SKM-1 (cell line): ENCODE results near the gene MEIS1.

ENCODE experiments used
- DNase-seq: peaks from one replicate; lab custom pipeline; 2025; ENCODE audit not compliant: unreplicated experiment; lab: John Stamatoyannopoulos, UW

MEIS1 gene

DNA sequence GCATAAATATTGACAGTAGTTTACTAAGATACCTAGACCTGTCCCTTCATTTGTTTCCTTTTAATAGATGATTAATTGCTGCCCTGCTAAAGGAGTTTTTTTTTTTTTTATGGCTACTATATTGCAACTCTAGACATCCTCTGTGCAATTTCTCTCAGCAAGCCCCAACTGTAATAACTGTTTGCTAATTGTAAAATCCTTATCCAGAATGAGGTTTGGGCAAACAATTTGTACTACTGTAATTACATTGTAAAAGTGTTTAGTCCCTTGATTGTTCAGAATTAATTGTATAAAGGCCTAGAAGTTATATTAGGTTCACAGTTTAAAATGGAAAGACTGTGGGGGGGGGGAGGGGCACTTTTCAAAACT, 3.7 kb upstream of the MEIS1 start:
- no peak for DNase-seq

DNA sequence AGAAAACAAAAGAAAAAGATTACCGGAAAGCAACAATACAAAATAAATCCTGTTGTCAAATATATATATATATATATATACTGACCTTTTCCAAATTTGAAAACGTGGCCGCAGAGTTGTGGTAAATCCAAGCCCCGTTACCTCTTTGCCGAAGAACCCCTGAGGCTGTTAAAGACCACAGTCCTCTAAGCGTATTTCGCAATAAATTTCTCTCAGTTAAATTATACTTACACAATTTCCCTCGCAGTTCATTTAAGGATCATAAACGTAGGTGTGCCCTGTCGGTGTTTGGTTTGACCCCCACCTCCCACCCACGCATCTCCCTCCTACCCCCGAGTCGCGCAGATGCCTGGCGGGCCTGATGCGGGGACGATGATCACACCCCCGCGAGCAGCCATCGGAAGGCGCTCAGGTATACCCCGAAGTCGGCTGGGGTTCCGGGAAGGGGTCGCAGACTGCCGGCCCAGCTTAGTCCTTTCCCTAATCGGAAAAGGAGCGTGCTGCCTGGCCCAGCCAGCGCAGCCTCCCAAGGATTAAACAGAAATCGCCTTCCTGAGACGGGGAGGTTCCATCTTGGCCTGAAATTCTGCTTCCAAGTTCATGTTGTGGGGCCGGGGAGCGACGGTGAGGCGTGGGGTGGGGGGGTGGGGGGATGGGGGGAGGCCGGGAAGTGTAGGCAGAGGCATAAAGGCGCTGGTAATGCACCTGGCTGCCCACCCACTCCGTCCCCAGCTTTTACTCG, 2.9 kb upstream of the MEIS1 start:
- DNase-seq, result no peak

DNA sequence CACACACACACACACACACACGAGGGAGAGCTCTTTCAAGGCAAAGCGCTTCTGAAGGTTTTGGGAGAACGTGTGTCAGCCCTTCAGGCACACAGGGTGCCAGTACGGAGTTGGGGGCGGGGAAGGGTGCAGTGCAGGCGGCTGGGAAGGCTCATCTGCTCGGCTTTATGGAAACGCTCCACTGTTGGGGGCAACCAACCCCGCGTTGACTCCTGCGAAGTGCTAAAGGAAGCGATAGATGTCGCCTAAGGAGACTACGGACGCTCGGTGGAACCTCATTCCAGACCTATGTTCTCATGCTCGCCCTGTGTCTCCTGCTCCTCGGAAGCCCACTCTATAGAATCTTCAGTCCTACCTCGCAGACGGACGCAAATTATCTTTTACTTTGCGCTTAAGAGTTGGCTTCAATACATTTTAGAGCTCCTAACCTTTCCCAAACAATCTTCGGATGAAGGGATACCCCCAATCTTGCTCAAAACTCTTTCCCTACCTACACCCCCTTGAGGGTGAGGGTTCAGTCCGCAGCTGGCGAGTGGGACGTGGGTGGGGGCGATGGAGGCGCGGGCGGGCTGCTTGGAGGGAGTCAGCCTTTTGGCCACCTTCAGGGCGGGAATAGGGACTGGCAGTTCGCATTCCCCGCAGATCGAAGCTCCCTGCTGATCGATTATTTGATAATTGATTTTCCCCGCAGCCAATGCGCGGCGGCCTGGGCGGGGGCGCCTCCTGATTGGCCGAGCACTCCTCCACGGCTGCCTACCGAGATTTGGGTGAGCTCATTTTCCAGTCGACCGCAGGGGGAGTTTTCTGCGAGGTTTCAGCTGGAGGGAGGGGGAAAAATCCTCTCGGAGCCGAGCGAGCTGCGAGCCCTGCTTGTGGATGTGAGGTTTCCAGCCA, 1.9 kb upstream of the MEIS1 start:
- DNase-seq, result no peak

DNA sequence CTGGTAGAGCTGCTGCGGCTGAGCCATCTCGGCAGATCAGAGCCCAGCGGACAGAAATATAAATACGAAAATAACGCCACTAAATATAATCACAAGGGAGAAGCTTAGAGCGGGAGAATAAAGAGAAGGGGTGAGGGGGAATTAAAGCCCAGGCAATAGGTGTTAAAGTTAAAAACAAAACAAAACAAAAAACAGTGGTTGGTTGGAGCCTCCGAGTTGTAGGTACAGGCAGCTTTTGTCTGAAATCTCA, 1.3 kb upstream of the MEIS1 start:
- DNase-seq, result no peak

DNA sequence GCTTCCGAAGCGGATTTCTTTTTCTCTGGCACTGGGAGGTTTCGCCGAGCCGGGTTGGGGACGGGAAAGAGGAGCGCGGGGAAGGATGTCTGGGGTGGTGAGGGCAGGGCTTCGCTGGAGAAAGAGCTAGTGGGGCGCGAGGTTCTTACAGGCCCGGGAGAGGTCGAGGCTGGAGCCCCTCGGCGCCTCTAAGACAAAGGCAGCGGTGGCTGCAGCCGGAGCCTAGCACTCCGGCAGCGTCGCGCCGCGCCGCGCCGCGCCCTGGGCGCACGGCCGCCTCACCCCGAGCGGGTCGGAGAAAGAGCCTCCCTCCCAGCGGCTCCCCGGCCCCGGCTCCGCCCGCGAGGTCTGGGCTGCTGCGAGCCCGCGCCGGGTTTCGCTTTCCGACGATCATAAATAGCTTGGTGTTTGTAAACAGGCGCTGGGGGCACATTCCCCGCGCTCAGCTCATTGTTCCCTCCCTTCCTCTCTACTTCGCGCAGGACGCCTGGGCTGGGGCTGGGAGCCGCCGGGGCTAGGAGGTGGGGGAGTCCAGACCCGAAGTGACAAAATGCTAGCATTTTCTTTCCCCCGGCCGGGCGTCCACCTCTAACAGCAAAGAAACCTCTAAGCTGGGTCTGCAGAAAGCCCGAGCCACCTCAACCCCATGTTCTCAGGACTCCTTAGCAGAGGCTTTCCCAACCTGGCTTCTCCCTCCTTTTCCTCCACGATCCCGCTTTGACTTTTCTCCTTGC, 813 bp upstream of the MEIS1 start:
- no peak for DNase-seq

DNA sequence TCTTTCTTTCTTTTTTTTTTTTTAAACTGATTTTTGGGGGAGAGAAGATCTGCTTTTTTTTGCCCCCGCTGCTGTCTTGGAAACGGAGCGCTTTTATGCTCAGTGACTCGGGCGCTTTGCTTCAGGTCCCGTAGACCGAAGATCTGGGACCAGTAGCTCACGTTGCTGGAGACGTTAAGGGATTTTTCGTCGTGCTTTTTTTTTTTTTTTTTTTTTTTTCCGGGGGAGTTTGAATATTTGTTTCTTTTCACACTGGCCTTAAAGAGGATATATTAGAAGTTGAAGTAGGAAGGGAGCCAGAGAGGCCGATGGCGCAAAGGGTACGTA, 587 bp downstream of the MEIS1 start:
- no peak for DNase-seq

DNA sequence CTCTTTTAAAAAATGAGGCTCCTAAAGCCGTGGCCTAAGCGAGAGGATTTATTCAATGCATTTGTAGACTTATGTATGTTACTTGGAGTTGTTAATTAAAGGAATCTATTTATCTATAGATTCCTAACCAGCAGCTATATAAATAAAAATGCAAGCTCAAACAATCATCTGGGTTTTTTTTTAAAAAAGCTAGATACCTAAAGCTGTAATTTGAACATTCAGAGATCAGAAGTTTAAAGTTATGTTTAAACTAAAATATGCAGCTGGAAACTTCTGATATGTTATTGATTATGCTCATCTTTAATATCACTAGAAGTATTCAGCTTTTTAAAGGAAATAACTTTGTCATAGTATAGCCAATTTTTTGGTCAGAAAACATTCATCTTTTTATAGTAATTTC, 1.0 kb downstream of the MEIS1 start:
- no peak for DNase-seq

DNA sequence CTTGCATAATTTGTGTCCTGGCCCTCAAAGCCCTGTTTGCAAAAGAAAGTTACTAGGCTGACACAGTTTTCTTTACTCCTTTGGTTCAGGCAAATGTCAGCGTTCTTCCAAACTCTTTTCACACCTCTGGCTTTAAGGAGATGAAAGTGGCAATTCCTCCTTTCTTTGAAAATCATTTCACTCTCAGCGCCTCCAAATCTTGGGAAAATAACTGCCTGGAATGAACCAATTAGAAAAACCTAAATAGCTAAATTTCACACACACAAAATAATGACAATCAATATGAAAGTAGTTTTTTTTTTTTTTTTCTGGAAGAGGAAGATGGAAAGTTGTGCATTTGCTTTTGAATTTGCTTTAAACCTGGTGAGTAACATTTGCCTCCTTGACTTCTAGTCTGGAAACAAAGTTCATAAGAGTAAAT, 1.7 kb downstream of the MEIS1 start:
- no peak for DNase-seq

DNA sequence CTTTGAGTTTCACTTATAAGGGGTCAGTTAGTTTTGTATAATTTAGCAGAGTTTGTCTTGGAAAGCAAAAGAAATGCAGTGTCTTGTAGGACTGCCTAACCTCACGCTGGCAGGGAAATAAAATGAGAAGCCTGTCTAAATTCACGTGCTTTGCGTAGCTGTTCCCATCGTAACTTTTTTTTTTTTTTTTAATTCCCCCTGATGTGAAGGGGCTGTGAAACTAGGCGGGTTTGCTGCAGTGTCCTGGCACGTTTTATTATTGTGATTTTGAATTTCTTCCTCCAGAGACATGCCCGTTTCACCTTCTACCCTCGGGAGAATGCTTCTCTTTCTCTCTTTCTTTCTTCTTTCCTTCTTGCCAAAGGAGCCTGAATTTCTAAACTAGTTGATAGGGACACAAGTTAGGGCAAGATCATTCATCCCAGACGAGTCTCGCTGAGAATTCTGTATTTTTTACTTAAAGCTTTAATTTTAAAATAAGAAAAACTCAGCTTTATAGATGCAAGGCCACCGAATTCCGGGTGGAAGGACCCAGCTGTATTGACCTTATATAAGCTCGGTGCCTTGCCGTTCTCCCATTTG, 2.3 kb downstream of the MEIS1 start:
- DNase-seq, result no peak

DNA sequence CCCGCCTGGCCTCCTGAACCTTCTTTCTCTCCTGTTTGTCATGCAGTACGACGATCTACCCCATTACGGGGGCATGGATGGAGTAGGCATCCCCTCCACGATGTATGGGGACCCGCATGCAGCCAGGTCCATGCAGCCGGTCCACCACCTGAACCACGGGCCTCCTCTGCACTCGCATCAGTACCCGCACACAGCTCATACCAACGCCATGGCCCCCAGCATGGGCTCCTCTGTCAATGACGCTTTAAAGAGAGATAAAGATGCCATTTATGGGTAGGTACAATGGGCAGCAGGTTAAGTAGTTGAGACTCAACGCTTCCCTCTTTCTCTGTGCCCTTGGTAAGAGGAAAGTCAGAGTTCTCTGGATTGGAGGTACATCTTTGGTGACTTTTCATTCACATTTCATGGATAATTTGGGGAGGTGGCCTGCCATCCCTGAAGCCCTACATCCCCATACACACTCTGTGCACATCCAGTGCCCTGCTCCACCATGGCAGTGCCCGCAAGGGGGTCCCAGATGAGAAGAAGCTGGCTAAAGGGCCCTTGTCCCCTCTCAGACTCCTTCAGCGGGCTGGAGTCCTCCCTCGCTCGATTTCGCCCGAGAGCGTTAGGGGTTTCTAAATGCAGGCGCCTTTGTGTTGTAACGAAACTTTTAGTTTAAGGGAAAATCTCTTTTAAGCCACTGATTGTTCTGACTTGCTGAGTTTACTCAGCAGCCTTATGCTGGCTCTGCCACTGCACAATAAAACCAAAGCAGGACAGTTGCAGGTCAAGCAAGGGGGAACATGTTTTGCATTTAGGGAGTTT, 3.0 kb downstream of the MEIS1 start:
- no peak for DNase-seq

DNA sequence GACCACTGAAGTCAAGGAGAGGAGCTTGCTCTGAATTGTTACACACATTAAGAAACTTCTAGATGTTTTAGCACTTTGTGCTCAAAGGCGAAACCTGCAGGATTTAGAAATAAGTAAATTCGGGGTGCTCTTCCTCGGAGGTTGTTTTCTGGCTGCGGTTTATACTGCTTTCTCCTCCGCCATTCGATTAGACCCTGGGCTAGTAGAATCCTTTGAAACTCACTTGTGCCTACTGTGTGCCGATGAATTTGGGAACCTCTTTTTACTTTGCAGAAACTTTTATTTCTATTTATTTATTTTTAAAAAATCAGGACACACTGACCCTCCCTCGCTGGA, 3.5 kb downstream of the MEIS1 start:
- no peak for DNase-seq

DNA sequence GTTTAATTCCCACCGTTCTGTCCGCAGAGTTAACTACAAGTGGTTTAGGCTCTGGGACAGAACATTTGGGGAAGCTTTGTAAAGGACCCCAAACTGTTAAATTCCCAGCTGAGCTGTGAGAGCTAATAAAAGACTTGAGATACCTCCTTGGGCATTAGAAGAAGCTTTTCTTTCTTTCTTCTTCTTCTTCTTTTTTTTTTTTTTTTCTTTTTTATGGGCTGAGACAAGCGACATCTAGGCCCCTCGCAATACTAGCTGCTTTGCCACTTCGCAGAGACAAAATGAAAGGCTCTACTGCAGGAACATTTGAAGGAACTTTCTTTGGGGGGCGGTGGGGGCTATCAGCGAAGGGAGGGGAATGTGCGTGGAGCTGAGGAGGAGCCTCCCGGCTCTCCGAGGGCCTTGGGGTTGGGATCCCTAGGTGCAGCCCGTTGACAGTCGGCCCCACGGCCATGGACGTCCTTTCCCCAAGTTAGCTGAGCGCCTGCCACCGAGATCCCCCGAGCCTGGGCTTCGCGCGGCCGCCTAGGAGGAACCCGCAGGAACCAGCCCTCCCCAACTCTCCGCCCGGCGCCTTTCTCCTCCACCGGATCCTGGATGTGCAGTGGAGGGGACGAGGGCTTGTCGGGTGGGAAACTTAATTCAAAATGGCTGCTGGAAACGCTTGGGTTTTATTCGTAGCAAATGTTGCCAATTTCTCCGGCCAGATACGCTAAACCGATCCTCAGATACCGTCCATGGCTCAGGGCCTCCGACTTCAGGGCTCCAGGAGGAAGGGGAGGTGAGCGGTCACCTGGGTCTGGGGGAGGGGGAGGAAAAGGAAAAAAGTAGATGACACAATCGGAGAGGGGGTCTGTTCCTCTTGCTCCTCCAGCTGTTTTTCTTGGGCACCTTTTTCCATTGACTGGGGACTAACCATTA, 4.2 kb downstream of the MEIS1 start:
- no peak for DNase-seq

DNA sequence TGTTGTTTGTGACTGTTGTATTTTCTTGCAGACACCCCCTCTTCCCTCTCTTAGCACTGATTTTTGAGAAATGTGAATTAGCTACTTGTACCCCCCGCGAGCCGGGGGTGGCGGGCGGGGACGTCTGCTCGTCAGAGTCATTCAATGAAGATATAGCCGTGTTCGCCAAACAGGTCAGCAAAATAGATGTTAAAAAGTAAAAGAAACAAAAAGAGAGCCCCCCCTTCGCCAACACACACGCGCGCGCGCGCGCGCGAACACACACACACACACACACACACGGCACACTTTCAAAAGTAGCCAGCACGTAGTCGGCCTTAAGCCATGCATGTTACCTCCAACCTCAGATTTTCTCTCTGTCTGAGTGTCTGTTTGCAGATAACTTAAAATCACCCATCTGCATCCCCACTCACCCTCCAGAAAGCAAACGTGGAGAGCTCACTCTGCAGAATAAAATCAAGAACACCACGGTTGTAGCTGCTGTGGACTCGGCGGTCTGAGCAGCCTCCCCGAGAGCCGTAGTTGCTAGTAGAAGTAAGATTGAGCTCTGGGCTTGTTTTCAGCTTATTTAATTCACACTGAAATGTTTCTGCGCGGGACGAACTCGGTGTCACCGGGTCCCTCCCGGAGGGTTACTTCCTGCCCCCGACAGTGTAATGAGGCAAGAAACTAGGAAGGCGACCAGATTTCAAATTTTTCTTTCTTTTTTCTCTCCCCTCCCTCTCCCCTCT, 5.1 kb downstream of the MEIS1 start:
- DNase-seq, result no peak

DNA sequence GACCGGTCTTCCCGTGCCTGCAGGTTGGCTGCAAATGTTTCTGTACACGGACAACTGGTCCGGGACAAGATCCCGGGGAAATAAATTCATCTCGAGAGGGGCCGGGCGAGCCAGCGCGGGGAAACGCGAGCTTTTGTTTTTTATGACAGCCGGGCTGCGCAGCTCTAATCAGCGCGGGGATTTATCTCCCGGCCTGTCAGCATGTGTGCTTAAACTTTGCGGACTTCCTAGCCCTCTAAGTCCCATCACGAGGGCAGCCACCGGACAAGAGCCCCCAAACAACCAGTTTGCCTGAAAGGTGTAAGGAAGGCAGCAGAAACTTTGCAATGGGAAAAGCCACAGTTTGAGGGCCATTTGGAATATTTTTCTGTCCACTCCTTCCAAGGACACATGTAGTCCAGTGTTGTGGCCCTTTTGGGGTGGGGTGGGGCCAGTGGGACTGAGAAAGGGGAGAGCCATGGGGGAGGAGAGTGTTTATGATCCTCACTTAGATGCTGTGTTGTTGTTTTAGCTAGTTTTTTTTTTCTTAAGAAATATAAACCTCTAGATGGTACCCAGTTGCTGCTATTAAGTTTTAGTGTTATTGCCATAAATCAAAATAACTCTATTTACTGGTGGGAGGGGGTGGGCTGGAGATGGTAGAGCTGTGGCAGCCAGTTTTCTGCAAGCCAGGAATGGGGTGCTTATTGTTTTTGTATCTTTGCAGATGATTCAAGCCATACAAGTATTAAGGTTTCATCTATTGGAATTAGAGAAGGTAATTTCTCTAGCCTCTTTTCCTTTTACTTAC, 6.0 kb downstream of the MEIS1 start:
- no peak for DNase-seq

DNA sequence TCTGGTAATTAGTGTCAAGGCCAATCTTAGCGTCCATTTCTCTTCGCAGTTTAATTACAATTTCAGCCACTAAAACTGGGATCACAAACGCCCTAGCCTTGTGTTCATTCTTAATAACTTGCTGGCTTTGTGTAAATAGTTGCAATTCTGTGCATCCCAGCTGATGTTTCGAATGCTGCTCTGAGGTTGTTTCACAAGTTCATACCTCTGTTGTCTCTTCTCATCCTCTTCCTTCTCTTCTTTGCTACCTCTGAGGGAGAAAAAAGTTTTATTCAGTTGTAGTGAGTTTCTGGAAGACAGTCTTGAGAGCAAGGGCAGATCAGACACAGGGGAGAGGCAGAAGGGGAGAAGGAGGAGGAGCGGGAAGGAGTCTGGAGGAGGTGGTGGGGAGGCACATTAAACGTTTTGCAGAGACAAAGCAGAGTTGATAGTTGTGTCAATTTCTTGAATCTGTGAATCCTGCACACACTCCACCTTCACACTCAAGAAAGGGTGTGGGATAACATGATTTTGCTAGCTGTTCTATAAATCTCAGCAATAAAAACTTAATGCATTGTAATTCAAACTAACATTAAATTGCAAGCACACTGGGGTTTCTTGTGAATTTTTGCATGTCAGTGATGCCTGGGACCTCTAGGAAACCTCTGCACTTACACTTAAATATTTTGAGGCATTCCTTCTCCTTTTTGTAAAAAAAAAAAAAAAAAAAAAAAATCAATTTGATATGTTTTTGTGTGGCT, 6.8 kb downstream of the MEIS1 start:
- no peak for DNase-seq

DNA sequence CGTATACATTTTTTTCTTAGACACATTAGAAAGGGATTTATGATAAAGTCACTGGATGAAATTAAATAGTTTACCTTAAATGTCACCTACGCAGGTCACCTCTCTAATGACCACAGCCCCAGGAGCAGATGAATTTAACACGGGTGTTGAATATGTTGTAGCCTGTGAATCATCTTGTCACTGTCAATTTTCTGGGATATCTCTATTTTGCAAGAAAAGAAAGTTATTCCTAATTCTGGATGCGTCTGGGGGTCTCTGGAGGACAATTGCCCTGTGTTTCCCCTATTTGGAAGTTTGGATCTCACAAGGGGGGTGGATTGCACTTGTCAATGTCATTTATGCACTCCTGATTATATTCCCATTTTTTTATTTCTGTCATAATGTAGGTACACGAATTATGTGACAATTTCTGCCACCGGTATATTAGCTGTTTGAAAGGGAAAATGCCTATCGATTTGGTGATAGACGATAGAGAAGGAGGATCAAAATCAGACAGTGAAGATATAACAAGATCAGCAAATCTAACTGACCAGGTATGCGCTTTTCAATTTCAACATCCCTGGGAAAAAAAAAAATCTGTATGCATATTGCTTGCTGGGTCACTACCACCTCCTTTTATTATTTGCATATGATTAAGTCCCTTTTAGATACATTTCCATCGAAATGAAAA, 7.7 kb downstream of the MEIS1 start:
- no peak for DNase-seq

DNA sequence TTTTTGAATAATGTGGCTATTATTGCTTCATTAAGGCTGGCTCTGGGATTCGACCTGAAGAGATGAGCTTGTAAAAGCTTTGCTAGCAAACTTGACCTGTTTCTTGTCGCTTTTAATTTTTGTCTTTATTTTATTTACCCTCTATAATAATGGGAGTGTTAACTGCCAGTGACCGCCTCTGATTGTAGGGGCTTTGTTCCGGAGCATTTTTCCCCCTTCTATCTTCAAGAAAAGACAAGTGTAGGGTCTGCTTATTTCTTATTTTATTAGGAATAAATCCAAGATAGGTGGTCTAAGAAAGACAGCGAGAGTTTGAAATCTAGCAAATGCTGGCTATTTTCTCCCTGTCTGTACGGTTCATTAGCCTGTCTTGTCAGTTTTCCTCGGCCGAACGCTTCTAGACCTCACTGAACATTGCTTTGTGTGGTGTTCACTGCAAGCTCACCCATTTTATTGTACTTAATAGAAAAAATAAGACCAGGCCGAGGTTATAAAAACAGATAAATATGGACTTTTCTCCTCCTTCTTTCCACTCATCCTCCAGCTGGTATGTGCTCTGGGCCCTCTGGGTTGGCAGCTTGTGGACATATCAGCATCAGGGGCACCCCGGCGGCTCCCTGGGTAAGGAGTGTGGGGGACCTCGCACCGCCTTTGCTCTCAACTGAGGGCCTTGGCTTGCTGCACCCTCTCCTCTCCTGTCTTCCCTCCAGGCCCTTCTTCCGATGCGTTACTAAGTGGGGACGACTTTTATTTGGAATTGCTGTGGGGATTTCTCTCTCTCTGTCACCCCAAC, 8.5 kb downstream of the MEIS1 start:
- no peak for DNase-seq
